Measurements from ENCODE around the gene GPANK1. TPM values are rescaled to one million over a fixed set of nuclear protein-coding genes. Genes with fewer than 3 reads are reported as not detected.

The GPANK1 gene
- total RNA-seq, 1 experiment from 2014 or later: 29.1 TPM

DNA sequence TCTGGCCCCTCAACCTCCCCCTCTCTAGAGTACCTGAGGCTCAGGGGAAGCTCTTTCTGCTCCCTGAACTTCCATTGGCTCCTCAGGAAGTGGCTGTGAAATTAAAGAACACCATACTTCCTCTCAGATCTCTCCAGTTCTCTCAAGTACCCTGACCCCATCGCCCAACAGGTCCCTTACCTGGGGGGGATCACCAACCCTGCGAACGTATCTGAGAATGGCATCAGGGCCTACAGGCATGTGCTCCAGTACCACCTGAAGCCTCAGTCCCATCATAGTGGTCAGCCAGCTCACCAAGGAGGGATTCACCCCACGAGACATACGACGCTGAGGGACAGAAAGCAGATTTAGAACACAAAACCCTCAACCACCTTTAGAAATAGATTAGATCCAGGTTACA, 24.2 kb downstream of the GPANK1 start:
- ChIA-PET CTCF (no interaction called here), POLR2A (interaction anchor here (0.5 to 1.0 kb wide), 2 partner anchors 45 to 55 kb away, joined by 3 to 5 read pairs; partner anchors contain the start of gene LST1)
- Mint-ChIP-seq H3K36me3 (peaks cover 70% of the 10 kb centered on the region), H3K9me3 (no peaks in the 10 kb centered on the region), H3K4me1 (no peaks in the 10 kb centered on the region), H3K4me3 (no peak overlapping the region), H3K27me3 (ENCODE audit: low read depth) (no peaks in the 10 kb centered on the region), H3K27ac (no peak overlapping the region)
- TF ChIP-seq KAT7 (CRISPR knock-in tag; IDR thresholded peaks at IDR 0.05; ENCODE audit: borderline replicate concordance) (no peak), ZNF138 (CRISPR knock-in tag; conservative IDR thresholded peaks at IDR 0.05) (no peak), PRRX2 (CRISPR knock-in tag; IDR thresholded peaks at IDR 0.05) (no peak), ZNF416 (CRISPR knock-in tag; IDR thresholded peaks at IDR 0.05) (no peak)
- TF ChIP-seq, protein P1, sequence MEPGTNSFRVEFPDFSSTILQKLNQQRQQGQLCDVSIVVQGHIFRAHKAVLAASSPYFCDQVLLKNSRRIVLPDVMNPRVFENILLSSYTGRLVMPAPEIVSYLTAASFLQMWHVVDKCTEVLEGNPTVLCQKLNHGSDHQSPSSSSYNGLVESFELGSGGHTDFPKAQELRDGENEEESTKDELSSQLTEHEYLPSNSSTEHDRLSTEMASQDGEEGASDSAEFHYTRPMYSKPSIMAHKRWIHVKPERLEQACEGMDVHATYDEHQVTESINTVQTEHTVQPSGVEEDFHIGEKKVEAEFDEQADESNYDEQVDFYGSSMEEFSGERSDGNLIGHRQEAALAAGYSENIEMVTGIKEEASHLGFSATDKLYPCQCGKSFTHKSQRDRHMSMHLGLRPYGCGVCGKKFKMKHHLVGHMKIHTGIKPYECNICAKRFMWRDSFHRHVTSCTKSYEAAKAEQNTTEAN (CRISPR knock-in tag; IDR thresholded peaks at IDR 0.05): no peak
- no peak for DNase-seq (ENCODE audit: low spot score)
- no peak for ATAC-seq

DNA sequence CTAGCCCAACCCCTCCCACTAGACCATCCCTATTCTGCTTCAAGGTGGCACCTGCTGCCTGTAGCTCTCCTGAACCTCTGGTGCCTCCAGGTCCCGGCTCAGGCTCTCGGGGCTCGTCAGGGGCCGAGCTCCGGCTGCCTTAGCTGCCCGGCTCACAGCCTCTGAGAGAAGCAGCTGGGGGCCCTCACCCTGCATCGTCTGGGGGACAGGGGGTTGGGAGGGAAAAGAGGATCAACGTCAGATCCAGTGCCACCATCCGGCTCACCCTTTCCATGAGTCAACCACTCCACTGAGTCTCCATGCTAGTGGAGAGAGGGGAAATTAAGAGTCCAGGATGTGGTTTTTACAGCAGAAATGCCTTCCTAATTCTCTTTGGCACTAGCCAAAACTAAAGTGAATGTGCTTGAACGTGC, 25.3 kb downstream of the GPANK1 start:
- Mint-ChIP-seq H3K4me1 (no peaks in the 10 kb centered on the region), H3K4me3 (no peak overlapping the region), H3K27ac (no peak overlapping the region), H3K36me3 (peaks cover 70% of the 10 kb centered on the region), H3K9me3 (no peaks in the 10 kb centered on the region), H3K27me3 (ENCODE audit: low read depth) (no peaks in the 10 kb centered on the region)
- CTCF ChIA-PET: interaction anchor here (0.6 to 1.3 kb wide), 3 partner anchors 50 to 447 kb away, joined by 3 read pairs; no protein-coding TSS in a partner anchor
- DNase-seq (ENCODE audit: low spot score) (no peak), ATAC-seq (0 out of 2 replicates have a peak, but pooled peaks have one; percentile 18)
- TF ChIP-seq MYBL2 (CRISPR knock-in tag; IDR thresholded peaks at IDR 0.05) (no peak), ZNF317 (CRISPR knock-in tag; IDR thresholded peaks at IDR 0.05; ENCODE audit: borderline replicate concordance, low read depth) (no peak), EMX1 (CRISPR knock-in tag; IDR thresholded peaks at IDR 0.05) (no peak), JAZF1 (CRISPR knock-in tag; IDR thresholded peaks at IDR 0.05) (no peak), NR3C1 (CRISPR knock-in tag; conservative IDR thresholded peaks at IDR 0.05; ENCODE audit: low read depth) (no peak), NFE2L1 (CRISPR knock-in tag; IDR thresholded peaks at IDR 0.05) (no peak), TEAD1 (CRISPR knock-in tag; IDR thresholded peaks at IDR 0.05) (no peak), GTF2I (CRISPR knock-in tag; conservative IDR thresholded peaks at IDR 0.05) (no peak), ELF4 (CRISPR knock-in tag; IDR thresholded peaks at IDR 0.05; ENCODE audit: low read depth) (no peak), FOXP1 (CRISPR knock-in tag; IDR thresholded peaks at IDR 0.05; ENCODE audit: borderline replicate concordance) (no peak), SMAD4 (CRISPR knock-in tag; IDR thresholded peaks at IDR 0.05) (no peak), ZNF263 (CRISPR knock-in tag; IDR thresholded peaks at IDR 0.05; ENCODE audit: low read depth) (no peak)
- TF ChIP-seq, protein P2, sequence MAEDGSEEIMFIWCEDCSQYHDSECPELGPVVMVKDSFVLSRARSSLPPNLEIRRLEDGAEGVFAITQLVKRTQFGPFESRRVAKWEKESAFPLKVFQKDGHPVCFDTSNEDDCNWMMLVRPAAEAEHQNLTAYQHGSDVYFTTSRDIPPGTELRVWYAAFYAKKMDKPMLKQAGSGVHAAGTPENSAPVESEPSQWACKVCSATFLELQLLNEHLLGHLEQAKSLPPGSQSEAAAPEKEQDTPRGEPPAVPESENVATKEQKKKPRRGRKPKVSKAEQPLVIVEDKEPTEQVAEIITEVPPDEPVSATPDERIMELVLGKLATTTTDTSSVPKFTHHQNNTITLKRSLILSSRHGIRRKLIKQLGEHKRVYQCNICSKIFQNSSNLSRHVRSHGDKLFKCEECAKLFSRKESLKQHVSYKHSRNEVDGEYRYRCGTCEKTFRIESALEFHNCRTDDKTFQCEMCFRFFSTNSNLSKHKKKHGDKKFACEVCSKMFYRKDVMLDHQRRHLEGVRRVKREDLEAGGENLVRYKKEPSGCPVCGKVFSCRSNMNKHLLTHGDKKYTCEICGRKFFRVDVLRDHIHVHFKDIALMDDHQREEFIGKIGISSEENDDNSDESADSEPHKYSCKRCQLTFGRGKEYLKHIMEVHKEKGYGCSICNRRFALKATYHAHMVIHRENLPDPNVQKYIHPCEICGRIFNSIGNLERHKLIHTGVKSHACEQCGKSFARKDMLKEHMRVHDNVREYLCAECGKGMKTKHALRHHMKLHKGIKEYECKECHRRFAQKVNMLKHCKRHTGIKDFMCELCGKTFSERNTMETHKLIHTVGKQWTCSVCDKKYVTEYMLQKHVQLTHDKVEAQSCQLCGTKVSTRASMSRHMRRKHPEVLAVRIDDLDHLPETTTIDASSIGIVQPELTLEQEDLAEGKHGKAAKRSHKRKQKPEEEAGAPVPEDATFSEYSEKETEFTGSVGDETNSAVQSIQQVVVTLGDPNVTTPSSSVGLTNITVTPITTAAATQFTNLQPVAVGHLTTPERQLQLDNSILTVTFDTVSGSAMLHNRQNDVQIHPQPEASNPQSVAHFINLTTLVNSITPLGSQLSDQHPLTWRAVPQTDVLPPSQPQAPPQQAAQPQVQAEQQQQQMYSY (CRISPR knock-in tag; IDR thresholded peaks at IDR 0.05): no peak
- TF ChIP-seq, protein P3, sequence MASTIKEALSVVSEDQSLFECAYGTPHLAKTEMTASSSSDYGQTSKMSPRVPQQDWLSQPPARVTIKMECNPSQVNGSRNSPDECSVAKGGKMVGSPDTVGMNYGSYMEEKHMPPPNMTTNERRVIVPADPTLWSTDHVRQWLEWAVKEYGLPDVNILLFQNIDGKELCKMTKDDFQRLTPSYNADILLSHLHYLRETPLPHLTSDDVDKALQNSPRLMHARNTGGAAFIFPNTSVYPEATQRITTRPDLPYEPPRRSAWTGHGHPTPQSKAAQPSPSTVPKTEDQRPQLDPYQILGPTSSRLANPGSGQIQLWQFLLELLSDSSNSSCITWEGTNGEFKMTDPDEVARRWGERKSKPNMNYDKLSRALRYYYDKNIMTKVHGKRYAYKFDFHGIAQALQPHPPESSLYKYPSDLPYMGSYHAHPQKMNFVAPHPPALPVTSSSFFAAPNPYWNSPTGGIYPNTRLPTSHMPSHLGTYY (CRISPR knock-in tag; IDR thresholded peaks at IDR 0.05): no peak
- TF ChIP-seq, protein P4, sequence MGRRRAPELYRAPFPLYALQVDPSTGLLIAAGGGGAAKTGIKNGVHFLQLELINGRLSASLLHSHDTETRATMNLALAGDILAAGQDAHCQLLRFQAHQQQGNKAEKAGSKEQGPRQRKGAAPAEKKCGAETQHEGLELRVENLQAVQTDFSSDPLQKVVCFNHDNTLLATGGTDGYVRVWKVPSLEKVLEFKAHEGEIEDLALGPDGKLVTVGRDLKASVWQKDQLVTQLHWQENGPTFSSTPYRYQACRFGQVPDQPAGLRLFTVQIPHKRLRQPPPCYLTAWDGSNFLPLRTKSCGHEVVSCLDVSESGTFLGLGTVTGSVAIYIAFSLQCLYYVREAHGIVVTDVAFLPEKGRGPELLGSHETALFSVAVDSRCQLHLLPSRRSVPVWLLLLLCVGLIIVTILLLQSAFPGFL (CRISPR knock-in tag; IDR thresholded peaks at IDR 0.05; ENCODE audit: borderline replicate concordance): no peak
- TF ChIP-seq, protein P5, sequence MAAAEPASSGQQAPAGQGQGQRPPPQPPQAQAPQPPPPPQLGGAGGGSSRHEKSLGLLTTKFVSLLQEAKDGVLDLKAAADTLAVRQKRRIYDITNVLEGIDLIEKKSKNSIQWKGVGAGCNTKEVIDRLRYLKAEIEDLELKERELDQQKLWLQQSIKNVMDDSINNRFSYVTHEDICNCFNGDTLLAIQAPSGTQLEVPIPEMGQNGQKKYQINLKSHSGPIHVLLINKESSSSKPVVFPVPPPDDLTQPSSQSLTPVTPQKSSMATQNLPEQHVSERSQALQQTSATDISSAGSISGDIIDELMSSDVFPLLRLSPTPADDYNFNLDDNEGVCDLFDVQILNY (CRISPR knock-in tag; IDR thresholded peaks at IDR 0.05): no peak
- POLR2A ChIA-PET: interaction anchor here (0.6 to 2.0 kb wide), 6 partner anchors 7 to 101 kb away, joined by 3 to 7 read pairs (median 4); partner anchors contain the start of gene BAG6

Measured in WTC11 (cell line).